ENCODE results near the gene CWH43.

CWH43 gene

DNA sequence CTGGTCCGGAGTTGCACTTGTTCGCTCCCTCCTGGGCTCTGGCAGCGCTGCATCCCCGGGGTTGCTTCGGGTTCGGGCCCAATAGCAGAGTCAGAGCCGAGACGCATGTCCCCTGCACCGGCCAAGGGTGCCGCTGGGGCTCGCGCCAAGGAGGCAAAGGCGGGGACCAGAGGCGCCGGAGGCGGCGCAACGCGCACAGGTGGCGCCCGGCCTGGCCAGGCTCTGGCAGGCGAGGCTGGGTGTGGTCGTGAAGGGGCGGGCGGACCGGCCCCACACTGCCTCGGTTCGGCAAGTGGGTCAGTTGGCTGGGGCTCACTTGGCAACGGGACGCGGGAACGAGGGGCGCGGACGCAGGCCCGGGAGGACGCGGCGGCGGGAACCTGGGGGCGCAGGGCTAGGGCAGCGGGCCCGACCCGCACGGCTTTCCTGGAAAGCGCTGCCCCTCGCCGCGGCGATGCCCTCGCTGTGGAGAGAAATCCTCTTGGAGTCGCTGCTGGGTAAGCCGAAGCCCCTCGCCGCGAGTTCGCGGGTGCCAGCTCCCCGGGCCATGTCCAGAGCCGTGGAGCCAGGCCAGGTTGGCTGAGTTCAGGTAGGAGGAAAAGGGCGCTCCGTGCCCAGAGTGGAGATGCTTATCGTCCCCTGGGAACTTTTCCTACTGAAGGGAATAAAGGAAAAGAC is at the start of gene CWH43:
CWH43 (plus strand) TSS at position 300 of the 678 bp plus-strand sequence; CDS start at position 455, 155 bp downstream.
- no peaks in the 10 kb centered on the region for H3K4me1 ChIP-seq (ENCODE audit: control insufficient read depth, insufficient read depth, low read length, unreplicated experiment)
- peak within 1 kb of the TSS; percentile 56 for H3K4me3 ChIP-seq (ENCODE audit: low read depth, low read length)
- H2AFZ ChIP-seq (ENCODE audit: low read length, unreplicated experiment) = no peak within 1 kb of the TSS
- peaks cover 73% of the 10 kb centered on the region for H3K27me3 ChIP-seq (ENCODE audit: insufficient read depth, low read length)
- H3K27ac ChIP-seq (ENCODE audit: low read depth, low read length) = no peak within 1 kb of the TSS
- no peaks in the 10 kb centered on the region for H3K36me3 ChIP-seq (ENCODE audit: insufficient read depth, low read length)
- H3K79me2 ChIP-seq (ENCODE audit: control insufficient read depth, insufficient read depth, low read length, unreplicated experiment) = no peaks in the 10 kb centered on the region

DNA sequence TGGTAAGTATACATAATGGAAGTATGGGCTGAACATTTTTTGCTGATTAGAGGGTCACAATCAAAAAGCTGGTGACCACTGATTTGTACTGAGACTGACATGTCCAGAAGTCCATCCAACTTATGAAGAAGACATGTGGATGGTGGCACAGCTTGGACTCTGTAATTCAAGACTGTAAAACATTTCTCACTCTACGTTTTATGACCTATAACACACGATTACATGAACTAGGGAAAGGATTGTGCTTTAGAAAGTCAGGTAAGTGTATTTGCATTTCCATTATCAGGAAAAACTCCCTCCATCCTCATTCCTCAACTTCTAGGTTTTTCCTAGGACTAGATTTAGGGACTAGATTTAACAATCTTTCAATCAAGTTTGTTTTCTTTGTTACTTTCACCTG is 49.0 kb upstream of the CWH43 start:
- Histone ChIP-seq H3K27ac (ENCODE audit: low read depth, low read length) (no peak overlapping the region), H2AFZ (ENCODE audit: low read length, unreplicated experiment) (no peak overlapping the region), H3K27me3 (ENCODE audit: insufficient read depth, low read length) (peaks cover 7% of the 10 kb centered on the region; the same call in 1 of the 2 replicates), H3K4me3 (ENCODE audit: low read depth, low read length) (no peak overlapping the region), H3K36me3 (ENCODE audit: insufficient read depth, low read length) (no peaks in the 10 kb centered on the region), H3K79me2 (ENCODE audit: control insufficient read depth, insufficient read depth, low read length, unreplicated experiment) (no peaks in the 10 kb centered on the region), H3K4me1 (ENCODE audit: control insufficient read depth, insufficient read depth, low read length, unreplicated experiment) (no peaks in the 10 kb centered on the region)

DNA sequence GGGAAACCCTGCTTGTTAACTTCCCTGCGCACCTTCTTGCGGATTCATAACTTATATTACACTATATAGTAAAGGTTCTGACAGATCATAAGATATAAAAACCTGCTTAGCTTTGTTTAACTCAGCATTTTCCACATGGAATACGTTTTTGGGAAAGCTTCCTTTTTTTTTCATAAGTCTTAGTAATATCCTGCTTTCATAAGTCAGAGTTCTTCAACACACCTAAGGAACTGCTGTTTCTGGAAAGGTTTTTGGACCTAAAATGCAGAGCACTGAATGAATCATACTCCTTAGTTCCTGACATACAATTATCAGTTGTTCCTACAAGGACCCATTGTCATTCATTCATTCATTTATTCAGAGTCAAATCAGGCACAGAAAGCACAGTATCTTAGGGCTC is 47.2 kb upstream of the CWH43 start:
- H3K4me3 ChIP-seq (ENCODE audit: low read depth, low read length) = no peak overlapping the region
- H2AFZ ChIP-seq (ENCODE audit: low read length, unreplicated experiment) = no peak overlapping the region
- no peaks in the 10 kb centered on the region for H3K4me1 ChIP-seq (ENCODE audit: control insufficient read depth, insufficient read depth, low read length, unreplicated experiment)
- no peaks in the 10 kb centered on the region for H3K79me2 ChIP-seq (ENCODE audit: control insufficient read depth, insufficient read depth, low read length, unreplicated experiment)
- no peak overlapping the region for H3K27ac ChIP-seq (ENCODE audit: low read depth, low read length)
- no peaks in the 10 kb centered on the region for H3K36me3 ChIP-seq (ENCODE audit: insufficient read depth, low read length)
- peaks cover 8% of the 10 kb centered on the region; the same call in 1 of the 2 replicates for H3K27me3 ChIP-seq (ENCODE audit: insufficient read depth, low read length)

DNA sequence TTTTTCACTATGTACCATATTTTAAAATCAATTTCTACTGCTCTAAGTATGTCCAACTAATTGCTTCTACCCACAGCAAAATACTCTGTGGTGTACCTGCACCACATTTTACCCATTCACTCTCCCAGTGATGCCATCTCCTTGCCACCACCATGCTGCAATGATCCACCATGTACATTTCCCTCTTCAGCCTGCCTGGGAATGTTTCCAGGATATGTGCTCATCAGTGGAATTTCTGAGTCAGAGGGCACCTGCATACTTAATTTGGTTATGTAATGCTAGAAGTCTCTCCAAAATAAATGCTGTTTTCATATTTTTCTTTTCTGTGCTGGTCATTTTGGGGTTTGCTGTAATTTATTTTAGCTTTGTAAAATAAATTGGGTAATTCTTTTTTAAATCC is 46.3 kb upstream of the CWH43 start:
- Histone ChIP-seq H3K27me3 (ENCODE audit: insufficient read depth, low read length) (peaks cover 8% of the 10 kb centered on the region; the same call in 1 of the 2 replicates), H3K4me3 (ENCODE audit: low read depth, low read length) (no peak overlapping the region), H2AFZ (ENCODE audit: low read length, unreplicated experiment) (no peak overlapping the region), H3K4me1 (ENCODE audit: control insufficient read depth, insufficient read depth, low read length, unreplicated experiment) (peaks cover 5% of the 10 kb centered on the region), H3K79me2 (ENCODE audit: control insufficient read depth, insufficient read depth, low read length, unreplicated experiment) (no peaks in the 10 kb centered on the region), H3K27ac (ENCODE audit: low read depth, low read length) (no peak overlapping the region), H3K36me3 (ENCODE audit: insufficient read depth, low read length) (no peaks in the 10 kb centered on the region)

DNA sequence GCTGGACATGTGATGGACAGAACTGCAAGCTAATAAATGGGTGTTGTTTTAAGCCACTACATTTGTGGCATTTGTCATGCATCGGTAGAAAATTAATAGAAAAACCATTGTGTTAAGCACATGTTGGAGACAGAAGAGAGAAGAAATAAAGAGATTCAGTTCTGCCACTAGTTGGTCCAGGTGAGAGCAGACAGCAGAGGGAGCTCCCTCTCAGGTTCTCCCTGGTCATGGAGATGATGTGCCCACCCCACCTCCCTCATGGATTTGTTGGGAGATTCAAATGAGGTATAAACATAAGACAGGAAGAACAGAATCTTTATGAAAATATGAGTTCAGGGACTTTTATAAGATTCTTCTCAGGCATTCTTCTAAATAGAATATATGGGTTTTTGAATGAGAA is 42.7 kb upstream of the CWH43 start:
- Histone ChIP-seq H2AFZ (ENCODE audit: low read length, unreplicated experiment) (no peak overlapping the region), H3K4me3 (ENCODE audit: low read depth, low read length) (no peak overlapping the region), H3K4me1 (ENCODE audit: control insufficient read depth, insufficient read depth, low read length, unreplicated experiment) (peaks cover 5% of the 10 kb centered on the region), H3K27ac (ENCODE audit: low read depth, low read length) (no peak overlapping the region), H3K79me2 (ENCODE audit: control insufficient read depth, insufficient read depth, low read length, unreplicated experiment) (no peaks in the 10 kb centered on the region), H3K36me3 (ENCODE audit: insufficient read depth, low read length) (no peaks in the 10 kb centered on the region), H3K27me3 (ENCODE audit: insufficient read depth, low read length) (peaks cover 8% of the 10 kb centered on the region; the same call in 1 of the 2 replicates)

DNA sequence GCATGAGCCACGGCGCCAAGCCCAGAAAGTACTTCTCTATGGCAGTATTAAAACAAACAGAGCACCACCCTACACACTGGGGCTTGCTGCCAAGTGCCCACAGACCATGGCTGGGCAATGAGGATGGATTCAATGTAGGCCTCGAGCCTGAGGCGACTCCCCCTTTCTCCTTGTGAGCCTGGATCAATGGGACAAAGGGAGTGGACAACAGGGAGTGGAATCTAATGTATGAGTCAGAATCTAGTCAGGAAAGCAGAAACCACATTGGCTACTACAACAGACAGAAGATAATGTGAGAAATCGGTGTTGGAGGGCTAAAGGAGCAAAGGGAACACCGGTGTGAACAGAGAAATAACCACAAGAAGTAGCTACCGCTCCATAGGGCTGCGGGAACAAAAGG is 41.8 kb upstream of the CWH43 start:
- Histone ChIP-seq H3K27me3 (ENCODE audit: insufficient read depth, low read length) (peaks cover 8% of the 10 kb centered on the region; the same call in 1 of the 2 replicates), H3K4me1 (ENCODE audit: control insufficient read depth, insufficient read depth, low read length, unreplicated experiment) (peaks cover 9% of the 10 kb centered on the region), H3K79me2 (ENCODE audit: control insufficient read depth, insufficient read depth, low read length, unreplicated experiment) (no peaks in the 10 kb centered on the region), H3K36me3 (ENCODE audit: insufficient read depth, low read length) (no peaks in the 10 kb centered on the region), H2AFZ (ENCODE audit: low read length, unreplicated experiment) (no peak overlapping the region), H3K27ac (ENCODE audit: low read depth, low read length) (no peak overlapping the region), H3K4me3 (ENCODE audit: low read depth, low read length) (no peak overlapping the region)

DNA sequence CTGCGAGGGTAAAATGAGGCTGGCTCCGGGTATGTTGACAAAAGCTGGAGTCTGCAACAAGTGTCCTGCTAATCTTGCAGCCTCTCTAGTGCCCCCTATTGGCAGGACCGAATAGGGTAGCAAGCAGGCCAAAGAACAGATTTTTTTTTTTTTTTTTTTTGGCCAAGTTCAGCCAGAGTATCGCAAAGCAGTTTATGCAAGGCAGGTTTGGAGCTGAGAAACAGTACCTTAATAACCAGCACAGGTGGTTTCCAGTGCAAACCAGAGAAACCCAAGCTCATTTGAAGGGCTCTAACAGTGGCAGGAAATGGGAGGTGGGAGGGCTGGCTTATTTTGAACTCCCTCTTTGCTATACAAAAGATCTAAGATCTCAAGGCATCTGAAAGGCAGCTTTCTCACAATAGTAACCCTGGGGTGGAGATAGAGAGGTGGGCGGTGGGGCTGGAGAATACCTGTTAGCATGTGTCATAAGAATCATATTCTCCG is 41.3 kb upstream of the CWH43 start:
- Histone ChIP-seq H3K36me3 (ENCODE audit: insufficient read depth, low read length) (no peaks in the 10 kb centered on the region), H3K4me1 (ENCODE audit: control insufficient read depth, insufficient read depth, low read length, unreplicated experiment) (peaks cover 12% of the 10 kb centered on the region), H3K27me3 (ENCODE audit: insufficient read depth, low read length) (peaks cover 8% of the 10 kb centered on the region; the same call in 1 of the 2 replicates), H3K79me2 (ENCODE audit: control insufficient read depth, insufficient read depth, low read length, unreplicated experiment) (no peaks in the 10 kb centered on the region), H3K27ac (ENCODE audit: low read depth, low read length) (no peak overlapping the region), H3K4me3 (ENCODE audit: low read depth, low read length) (no peak overlapping the region), H2AFZ (ENCODE audit: low read length, unreplicated experiment) (no peak overlapping the region)

DNA sequence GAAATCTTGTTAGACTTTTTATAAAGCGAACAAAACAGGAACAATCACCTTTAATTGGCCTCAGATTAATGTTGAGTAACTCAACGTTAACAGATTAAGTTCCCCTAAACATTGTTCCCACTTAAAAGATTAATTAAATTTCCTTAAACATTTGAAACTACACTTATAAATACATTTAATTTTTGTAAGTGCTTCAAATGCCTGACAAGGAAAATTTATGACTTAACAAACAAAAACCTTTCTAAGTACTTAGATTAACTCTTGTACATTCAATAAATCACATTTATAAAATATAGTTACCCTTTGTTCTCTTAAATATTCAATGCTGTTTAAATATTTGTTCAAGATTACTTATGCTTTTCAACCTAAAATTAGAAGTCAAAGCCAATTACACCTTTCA is 40.1 kb upstream of the CWH43 start:
- Histone ChIP-seq H2AFZ (ENCODE audit: low read length, unreplicated experiment) (no peak overlapping the region), H3K79me2 (ENCODE audit: control insufficient read depth, insufficient read depth, low read length, unreplicated experiment) (no peaks in the 10 kb centered on the region), H3K27me3 (ENCODE audit: insufficient read depth, low read length) (peaks cover 8% of the 10 kb centered on the region; the same call in 1 of the 2 replicates), H3K27ac (ENCODE audit: low read depth, low read length) (no peak overlapping the region), H3K36me3 (ENCODE audit: insufficient read depth, low read length) (no peaks in the 10 kb centered on the region), H3K4me3 (ENCODE audit: low read depth, low read length) (no peak overlapping the region), H3K4me1 (ENCODE audit: control insufficient read depth, insufficient read depth, low read length, unreplicated experiment) (peaks cover 12% of the 10 kb centered on the region)

DNA sequence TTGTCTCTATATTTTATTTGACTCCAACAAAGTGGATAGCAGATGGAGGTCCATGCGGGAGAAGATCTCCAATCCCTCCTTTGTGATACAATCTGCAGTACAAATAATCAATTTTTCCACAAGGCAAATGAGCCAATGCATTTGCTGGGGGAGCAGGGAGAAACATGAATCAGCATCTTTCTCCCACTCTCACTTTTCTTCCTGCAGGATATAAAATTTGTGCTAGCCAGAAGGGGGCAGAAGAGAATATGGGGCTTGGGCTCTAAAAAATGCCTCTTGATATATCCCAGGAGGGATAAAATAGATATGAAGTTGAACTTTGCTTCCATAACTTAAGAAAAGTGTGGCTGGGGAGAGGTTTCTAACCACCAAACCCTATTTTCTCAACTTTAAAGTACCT is 38.3 kb upstream of the CWH43 start:
- Histone ChIP-seq H3K27ac (ENCODE audit: low read depth, low read length) (no peak overlapping the region), H3K27me3 (ENCODE audit: insufficient read depth, low read length) (no peaks in the 10 kb centered on the region), H2AFZ (ENCODE audit: low read length, unreplicated experiment) (no peak overlapping the region), H3K4me3 (ENCODE audit: low read depth, low read length) (no peak overlapping the region), H3K36me3 (ENCODE audit: insufficient read depth, low read length) (no peaks in the 10 kb centered on the region), H3K4me1 (ENCODE audit: control insufficient read depth, insufficient read depth, low read length, unreplicated experiment) (peaks cover 12% of the 10 kb centered on the region), H3K79me2 (ENCODE audit: control insufficient read depth, insufficient read depth, low read length, unreplicated experiment) (no peaks in the 10 kb centered on the region)

DNA sequence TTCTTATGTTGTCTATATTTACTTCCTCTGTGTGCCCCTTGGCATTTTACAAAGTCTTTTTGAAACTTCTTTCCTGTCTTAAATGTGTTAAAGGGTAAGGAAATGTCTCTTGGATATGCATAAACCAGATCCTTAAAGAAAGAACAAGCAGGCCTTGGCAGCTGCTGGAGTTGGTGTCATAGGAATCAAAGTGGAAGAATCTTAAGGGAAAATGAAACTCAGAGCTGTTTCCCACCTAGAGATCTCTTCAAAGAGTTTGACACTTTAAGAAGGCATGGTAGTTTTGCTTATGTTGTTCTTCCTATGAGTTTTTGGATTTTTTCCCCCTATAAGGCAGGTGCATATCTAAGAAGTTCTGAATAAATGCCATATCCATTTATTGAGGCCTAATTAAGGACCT is 37.0 kb upstream of the CWH43 start:
- Histone ChIP-seq H3K4me3 (ENCODE audit: low read depth, low read length) (no peak overlapping the region), H3K36me3 (ENCODE audit: insufficient read depth, low read length) (no peaks in the 10 kb centered on the region), H3K27me3 (ENCODE audit: insufficient read depth, low read length) (no peaks in the 10 kb centered on the region), H2AFZ (ENCODE audit: low read length, unreplicated experiment) (peak overlapping the region; percentile 70), H3K27ac (ENCODE audit: low read depth, low read length) (peak overlapping the region; percentile 57), H3K4me1 (ENCODE audit: control insufficient read depth, insufficient read depth, low read length, unreplicated experiment) (peaks cover 11% of the 10 kb centered on the region), H3K79me2 (ENCODE audit: control insufficient read depth, insufficient read depth, low read length, unreplicated experiment) (no peaks in the 10 kb centered on the region)

DNA sequence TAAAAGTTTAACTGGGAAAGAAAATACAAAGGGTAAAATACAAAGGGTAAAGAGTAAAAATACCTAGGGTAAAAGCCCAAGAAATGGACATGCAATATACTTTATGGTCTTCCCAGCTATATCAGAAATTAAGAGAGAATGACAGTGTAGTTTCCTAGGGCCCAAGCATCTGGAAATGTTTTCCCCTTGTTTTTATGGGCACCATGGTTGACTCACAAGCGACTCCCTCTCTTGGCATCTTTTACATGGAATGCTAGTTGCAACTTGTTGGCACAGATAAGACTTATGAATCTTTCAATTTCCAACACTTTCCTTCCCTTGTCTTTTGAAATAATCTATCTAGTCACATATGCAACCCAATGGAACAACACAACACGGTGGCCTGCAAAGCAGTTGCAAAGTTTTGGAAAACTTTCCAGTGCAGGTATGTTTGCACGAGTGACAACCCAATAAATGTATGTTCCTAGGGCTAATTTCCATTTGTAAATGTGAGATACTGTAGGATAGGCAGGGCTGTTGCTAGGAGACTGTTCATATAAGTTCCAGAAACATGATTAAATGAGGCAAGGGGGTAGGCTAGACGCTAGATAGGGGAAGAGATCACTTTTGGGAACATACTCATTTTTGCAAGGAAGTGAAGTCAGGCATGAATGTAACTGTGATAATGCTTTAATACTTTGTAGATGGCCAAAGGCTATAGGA is 36.4 kb upstream of the CWH43 start:
- Histone ChIP-seq H3K27me3 (ENCODE audit: insufficient read depth, low read length) (no peaks in the 10 kb centered on the region), H2AFZ (ENCODE audit: low read length, unreplicated experiment) (no peak overlapping the region), H3K4me1 (ENCODE audit: control insufficient read depth, insufficient read depth, low read length, unreplicated experiment) (peaks cover 7% of the 10 kb centered on the region), H3K4me3 (ENCODE audit: low read depth, low read length) (no peak overlapping the region), H3K27ac (ENCODE audit: low read depth, low read length) (peak overlapping the region; percentile 57), H3K79me2 (ENCODE audit: control insufficient read depth, insufficient read depth, low read length, unreplicated experiment) (no peaks in the 10 kb centered on the region), H3K36me3 (ENCODE audit: insufficient read depth, low read length) (no peaks in the 10 kb centered on the region)
